HepG2 (cell line): Measurements from ENCODE around the gene FAM163A. TPM values are rescaled to one million over a fixed set of nuclear protein-coding genes. Genes with fewer than 3 reads are reported as not detected.

Experiments
- IKZF1 ChIP-seq: fragments of 450-650 bp; IDR thresholded peaks from 2 replicates; pipeline ENCODE4 v1.7.1; 2016
- polyA plus RNA-seq, 8 experiments: library from polyadenylated mRNA; depleted of rRNA in 3 of 8; stranded (reverse) in 7 of 8; unstranded in 1 of 8; fragments of >200 nt; fragmentation: Illumina TruSeq in 4 of 8; extraction: Trizol in 4 of 8; gene quantifications; 2 replicates each; pipeline versions ENCODE4 v1.2.1 to v1.2.3, GENCODE V29; 2011 to 2016; ENCODE audit warnings: low read depth in 4 of 8, missing spikeins in 1 of 8, mixed read lengths in 1 of 8; ENCODE audit not compliant: insufficient read depth in 1 of 8
- total RNA-seq, 5 experiments: library from RNA; depleted of rRNA; stranded (reverse); fragments of >200 nt; fragmentation: Illumina TruSeq; extraction: Trizol; gene quantifications; 2 replicates each; pipeline ENCODE4 v1.2.3, GENCODE V29; 2016; ENCODE audit warnings: low read depth in 1 of 5
- TF ChIP-seq, protein P1 (sequence below): sonication (generic); formaldehyde crosslinking; IDR thresholded peaks from 2 replicates; pipeline ENCODE4 v1.4.0; 2020; ENCODE audit warnings: missing genetic modification reagents

Gene FAM163A
- total and polyA plus RNA-seq, 2 of the 13 experiments (the other 11 are each of a cell fraction or from before 2014, with no cell fraction given), result not detected

GRCh38 chr1:179865377-179865776 lies 122.3 kb downstream of the FAM163A start (continued):
- TF ChIP-seq, protein P1, sequence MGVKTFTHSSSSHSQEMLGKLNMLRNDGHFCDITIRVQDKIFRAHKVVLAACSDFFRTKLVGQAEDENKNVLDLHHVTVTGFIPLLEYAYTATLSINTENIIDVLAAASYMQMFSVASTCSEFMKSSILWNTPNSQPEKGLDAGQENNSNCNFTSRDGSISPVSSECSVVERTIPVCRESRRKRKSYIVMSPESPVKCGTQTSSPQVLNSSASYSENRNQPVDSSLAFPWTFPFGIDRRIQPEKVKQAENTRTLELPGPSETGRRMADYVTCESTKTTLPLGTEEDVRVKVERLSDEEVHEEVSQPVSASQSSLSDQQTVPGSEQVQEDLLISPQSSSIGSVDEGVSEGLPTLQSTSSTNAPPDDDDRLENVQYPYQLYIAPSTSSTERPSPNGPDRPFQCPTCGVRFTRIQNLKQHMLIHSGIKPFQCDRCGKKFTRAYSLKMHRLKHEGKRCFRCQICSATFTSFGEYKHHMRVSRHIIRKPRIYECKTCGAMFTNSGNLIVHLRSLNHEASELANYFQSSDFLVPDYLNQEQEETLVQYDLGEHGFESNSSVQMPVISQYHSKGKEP (CRISPR knock-in tag), result no peak
- TF ChIP-seq IKZF1, result no peak

Other genes starting within 250 kb of the FAM163A start
- gene NPHS2, start 167.3 kb upstream of the FAM163A start, total RNA-seq (2016; rRNA removed; fragmentation: Illumina TruSeq; extraction: Trizol), result not detected in 2 replicates
- gene NPHS2, start 167.3 kb upstream of the FAM163A start, polyA plus RNA-seq (2011; rRNA removed), result not detected in 2 replicates
- gene TDRD5, start 151.5 kb upstream of the FAM163A start, total RNA-seq (2016; rRNA removed; fragmentation: Illumina TruSeq; extraction: Trizol), result not detected in 2 replicates
- not detected in 2 replicates for gene TDRD5, start 151.5 kb upstream of the FAM163A start, polyA plus RNA-seq (2011; rRNA removed)
- 65.8 and 89.4 TPM in 2 replicates for gene TOR1AIP2, start 134.5 kb downstream of the FAM163A start, total RNA-seq (2016; rRNA removed; fragmentation: Illumina TruSeq; extraction: Trizol)
- 28.4 and 35.2 TPM in 2 replicates for gene TOR1AIP2, start 134.5 kb downstream of the FAM163A start, polyA plus RNA-seq (2011; rRNA removed)
- 23.8 and 29.0 TPM in 2 replicates for gene TOR1AIP1, start 139.0 kb downstream of the FAM163A start, total RNA-seq (2016; rRNA removed; fragmentation: Illumina TruSeq; extraction: Trizol)
- 15.6 and 16.0 TPM in 2 replicates for gene TOR1AIP1, start 139.0 kb downstream of the FAM163A start, polyA plus RNA-seq (2011; rRNA removed)
- 35.9 and 46.6 TPM in 2 replicates for gene CEP350, start 211.5 kb downstream of the FAM163A start, total RNA-seq (2016; rRNA removed; fragmentation: Illumina TruSeq; extraction: Trizol)
- gene CEP350, start 211.5 kb downstream of the FAM163A start, polyA plus RNA-seq (2011; rRNA removed), result 6.1 and 7.6 TPM in 2 replicates